GM21576 (cell line): ENCODE measurements around the gene ABHD17B.
"Not testable (repeated sequence)": the region's sequence is repeated elsewhere in the genome, so short reads cannot be mapped to it uniquely, and the experiment has no call there.

Experiments used
- ATAC-seq: cut with Tn5 transposase; IDR thresholded peaks from one replicate; pipeline ENCODE4 v1.9.1; 2021; ENCODE audit warnings: mild to moderate bottlenecking, moderate library complexity; ENCODE audit not compliant: unreplicated experiment

The ABHD17B gene

DNA sequence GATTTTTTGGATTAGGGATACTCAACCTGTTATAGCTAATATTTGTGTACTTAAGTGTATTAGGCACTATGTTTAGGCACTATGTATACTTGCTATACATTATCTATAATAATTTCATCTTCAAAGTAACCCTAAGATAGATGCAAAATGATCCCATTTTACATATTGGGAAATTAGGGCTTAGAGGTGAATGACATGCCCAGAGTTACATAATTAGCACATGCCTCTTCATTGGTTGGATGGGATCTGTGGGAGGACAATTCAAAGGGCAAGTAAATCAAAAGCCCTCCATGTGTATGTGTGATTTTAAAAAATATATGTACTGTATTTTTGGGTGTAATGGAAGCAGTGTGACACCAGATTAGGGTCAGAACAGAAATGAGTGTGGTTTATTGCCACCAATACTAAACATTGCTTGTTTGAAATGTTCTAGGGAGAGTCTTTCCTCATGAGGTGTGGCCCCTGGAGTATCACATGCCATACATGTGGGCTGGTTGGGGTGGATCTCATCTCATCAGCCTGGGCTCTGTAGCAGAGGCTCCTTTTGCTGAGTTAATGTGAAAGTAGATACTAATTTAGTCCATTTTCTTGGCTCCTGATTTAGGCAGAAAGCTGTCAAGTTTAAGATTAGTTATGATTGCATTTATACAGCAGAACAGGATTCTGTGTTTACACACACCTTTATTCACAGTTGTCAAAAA is 6.0 kb upstream of the ABHD17B start:
- peak; percentile 78 for ATAC-seq

DNA sequence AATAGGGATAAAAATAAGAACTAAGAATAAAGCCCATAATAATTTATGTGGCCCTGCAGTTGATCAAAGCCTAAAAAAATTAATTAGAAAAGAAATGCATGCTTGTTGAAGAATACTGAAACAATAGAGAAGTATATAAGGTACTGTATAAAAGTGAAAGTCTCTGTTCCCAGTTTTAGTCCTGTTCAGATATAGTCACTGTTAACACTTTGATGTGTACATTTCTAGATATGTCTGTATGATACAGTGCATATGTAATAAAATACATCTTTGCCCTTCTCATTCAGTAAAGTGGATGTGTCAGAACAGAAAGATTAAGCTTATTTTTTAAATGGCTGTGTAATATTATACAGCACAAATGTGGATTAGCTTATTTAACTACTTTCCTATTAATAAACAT is 4.5 kb upstream of the ABHD17B start:
- ATAC-seq: no peak

DNA sequence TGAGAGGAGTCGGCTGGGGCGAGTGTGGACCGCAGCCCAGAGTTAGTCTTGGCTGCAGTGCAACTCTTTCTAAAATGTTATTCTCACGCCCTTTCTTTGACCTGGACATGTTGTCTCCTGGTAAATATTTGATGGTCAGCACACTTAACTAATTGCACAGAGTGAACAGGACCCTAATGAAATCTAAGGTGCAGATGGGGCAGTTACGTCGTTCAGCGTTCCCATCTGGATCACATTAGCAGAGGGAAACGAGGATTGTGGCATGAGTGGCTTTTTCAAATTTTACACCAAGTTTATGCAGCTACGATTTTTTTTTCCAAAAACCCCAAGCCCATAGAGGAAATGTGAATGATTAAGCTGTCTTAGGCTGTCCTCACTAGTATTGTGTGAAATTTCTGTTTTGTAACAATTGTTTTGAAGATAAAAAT is 929 bp upstream of the ABHD17B start:
- no peak for ATAC-seq

DNA sequence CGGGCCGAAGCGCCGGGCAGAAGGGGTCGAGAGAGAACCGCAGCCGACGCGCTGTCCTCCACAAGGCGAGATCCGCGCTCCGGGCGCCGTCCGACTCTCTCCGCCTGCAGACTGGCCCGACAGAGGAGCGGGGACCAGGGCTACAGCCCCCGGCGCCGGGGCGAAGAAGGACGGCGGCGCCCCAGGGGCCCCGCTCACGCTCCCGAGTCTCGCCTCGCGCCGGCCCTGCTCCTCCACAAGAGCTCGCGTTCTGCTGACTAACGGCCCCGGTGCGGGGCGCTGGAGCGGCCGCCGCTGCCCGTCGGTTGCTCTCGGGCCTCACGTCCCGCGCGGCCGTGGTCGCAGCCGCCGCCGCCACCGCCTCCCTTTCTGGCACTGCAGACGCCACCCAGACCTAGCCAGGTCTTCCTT is 338 bp downstream of the ABHD17B start:
- ATAC-seq: peak; percentile 10

DNA sequence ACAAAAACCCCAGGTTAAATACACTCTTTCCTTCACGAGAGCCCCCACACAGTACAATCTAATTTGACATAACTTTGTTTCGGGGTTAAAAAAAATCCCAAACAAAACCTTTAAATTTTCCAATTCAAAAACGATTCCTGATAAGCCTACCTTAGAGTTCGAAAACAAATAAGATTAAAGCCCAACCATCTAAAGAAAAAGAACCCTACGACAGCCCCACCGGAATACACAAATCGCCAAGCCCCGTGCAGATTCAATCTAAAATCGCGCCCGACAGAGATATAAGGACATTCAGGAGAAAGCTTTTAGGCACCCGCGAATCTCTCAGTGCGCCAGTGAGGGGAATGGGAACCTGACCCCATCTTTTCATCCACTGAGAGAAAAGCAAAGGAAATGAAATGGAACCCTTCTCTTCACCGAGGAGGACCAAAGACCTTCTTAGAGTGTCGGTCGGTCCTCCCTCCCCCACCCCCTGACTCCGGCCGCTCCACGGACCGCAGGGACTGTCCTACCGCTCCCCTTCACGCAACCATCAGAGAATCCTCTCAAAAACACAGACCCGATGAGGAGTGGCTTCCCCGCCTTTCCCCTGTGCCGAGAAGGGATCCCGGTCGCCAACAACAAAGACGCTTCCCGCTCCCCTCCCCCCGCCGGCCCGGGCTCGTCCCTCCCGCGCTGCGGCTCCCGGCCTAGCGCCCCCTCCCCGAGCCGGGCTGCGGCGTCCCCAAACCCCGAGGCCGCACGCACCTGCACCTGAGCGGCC is 925 bp downstream of the ABHD17B start:
- peak; percentile 9 for ATAC-seq

DNA sequence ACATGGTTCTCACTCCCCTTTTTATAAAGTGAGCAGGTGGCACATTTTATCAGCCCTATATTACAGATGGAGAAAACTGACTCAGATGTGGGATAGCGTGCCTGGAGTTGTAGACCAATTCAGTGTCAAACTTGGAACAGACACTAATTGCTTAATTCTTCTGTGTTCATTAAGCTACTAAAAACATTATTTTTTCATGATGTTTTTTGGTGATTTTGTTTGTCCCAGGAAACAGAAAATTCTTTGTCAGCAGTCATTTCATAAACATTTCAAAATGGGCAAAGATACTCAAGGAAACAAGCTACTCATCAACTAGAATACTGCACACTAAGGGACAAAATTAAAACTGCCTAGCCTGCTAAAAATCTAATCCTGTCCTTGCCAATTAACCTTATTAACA is 2.2 kb downstream of the ABHD17B start:
- ATAC-seq: no peak

DNA sequence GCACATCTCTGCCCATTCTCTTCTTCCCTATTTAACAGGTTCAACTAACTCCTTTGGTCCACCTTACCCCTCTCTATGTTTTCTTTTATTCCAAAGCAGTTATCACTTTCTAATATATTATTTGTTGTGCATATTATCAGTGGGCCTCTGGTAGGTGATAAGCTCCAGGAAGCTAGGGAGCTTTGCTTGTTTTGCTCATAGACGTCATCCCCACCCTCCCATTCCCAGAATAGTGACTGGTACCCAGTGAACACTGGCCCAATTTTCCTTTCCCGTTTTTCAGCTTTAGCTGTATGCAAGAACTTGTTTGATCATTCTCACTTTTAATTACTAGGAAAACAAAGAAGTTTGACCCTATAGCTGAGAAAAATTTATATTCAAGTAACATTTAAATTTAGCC is 6.9 kb downstream of the ABHD17B start:
- ATAC-seq: no peak

DNA sequence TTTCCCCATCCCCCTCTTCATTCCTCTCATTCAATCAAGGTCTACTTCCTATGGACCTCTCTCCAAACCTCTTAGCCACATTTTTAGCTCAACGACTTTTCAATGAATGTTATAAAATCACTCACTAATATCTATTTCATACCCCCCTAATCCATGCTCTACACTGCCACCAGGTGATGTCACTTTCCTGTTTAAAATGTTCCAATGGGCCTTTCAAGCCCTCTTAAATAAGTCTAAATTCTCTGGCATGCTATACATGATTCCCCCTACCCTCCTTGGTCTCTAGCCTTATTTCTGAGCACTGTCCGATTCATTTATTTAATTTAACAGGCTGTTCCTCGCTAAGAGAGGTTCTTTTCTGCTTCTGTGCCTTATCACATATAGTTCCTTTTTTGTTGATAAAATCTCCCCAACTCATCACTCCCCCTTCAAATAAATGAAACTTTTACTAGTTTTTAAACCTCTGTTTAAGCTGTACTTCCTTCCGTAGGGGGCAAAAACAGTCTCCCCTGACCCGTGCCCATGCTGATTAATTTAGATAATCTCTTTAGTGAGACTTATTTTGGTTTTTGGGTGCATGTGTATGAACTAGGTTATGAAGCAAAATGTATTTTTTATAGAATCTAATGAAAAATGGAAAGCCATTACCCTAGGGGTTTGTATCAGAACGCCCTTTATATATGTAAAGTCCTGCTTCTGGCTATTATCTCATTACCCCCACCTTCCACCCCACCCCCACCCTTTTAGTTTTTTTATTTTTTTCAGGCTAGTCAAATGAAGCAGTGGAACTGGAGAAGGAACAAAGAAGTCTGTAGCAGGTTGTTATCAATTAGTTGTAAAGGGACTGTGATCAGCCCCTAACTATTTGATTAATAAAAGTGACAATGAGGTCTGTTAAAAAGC is 9.0 kb downstream of the ABHD17B start:
- ATAC-seq: no peak

DNA sequence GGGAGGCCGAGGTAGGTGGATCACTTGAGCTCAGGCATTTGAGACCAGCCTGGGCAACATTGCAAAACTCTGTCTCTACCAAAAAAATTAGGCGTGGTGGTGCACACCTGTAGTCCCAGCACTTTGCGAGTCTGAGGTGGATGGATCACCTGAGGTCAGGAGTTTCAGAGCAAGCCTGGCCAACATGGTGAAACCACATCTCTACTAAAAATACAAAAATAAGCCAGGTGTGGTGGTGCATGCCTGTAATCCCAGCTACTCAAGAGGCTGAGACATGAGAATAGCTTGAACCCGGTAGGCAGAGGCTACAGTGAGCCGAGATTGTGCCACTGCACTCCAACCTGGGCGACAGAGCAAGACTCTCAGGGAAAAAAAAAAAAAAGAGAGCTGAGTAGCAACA is 12.2 kb downstream of the ABHD17B start:
- ATAC-seq: not testable (repeated sequence)

DNA sequence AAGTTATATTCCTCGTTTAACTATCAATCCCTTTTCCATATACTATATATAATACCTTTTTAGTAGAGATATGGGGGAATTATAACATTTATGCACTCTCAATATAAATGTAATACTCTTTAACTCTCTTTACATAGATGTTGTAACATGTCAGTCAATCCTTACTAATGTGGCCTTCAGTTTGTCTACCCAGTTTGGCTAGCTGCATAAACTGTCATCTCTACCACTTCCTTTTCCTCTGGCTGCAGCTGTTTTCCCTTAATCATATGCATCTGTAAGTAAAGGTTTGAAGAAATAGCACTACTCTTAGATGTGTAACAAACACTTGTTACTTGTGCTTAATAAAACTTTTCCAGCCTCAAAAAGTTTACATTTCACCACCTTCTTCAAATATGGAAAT is 13.4 kb downstream of the ABHD17B start:
- ATAC-seq: peak; percentile 71

DNA sequence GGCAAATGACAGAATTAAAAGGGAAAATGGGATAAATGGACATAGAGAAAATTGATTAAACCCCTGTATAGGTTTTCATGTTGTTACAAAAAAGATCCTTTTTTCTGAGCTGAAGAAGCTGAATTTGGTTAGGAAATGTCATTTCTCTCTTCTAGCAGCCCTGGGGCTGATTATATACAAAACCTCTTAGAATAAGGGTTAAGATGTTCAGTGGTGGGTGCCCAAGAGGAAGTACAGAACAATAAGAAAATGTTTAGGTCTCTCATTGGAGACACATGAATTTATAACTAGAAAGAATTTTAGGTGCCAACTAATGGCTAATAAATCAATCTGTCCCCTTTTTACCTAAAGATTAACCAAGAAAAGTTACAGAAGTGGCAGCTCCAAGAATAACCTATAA is 14.2 kb downstream of the ABHD17B start:
- no peak for ATAC-seq

DNA sequence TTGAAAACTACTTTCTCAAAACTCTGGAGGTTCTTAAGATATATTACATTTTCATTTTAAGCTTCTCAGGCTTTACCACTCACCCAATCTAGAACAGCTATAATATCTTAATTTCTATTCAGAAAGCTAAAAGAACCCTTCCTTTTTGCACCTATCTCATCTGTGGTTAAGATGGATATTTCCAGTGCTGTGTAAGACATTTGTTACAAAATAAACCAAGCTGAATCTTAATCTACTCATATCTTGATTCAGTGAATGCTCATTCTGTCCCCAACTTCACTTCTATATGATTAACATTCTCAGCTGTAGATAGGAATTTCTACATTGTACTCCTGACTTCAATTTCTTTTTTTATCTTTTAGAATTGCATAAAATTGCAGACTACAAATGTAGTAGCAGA is 15.0 kb downstream of the ABHD17B start:
- ATAC-seq: no peak

DNA sequence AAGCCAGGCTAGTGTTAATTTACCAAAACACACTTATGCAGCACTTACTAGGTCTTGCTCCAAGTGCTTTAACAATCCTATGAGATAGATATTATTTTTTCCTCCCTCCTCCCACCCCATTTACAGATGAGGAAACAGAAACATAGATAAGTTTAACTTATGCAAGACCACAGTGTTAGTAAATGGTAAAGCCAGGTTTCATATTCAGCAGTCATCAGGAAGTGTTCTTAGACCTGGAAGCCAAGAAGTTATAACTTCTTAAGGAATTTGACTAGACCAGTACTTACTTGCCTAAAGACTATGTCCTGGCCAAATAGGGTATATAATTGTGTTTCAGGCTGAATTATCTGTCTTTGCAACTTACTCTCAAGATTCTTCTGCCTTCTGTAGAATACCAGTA is 15.9 kb downstream of the ABHD17B start:
- peak; percentile 44 for ATAC-seq

DNA sequence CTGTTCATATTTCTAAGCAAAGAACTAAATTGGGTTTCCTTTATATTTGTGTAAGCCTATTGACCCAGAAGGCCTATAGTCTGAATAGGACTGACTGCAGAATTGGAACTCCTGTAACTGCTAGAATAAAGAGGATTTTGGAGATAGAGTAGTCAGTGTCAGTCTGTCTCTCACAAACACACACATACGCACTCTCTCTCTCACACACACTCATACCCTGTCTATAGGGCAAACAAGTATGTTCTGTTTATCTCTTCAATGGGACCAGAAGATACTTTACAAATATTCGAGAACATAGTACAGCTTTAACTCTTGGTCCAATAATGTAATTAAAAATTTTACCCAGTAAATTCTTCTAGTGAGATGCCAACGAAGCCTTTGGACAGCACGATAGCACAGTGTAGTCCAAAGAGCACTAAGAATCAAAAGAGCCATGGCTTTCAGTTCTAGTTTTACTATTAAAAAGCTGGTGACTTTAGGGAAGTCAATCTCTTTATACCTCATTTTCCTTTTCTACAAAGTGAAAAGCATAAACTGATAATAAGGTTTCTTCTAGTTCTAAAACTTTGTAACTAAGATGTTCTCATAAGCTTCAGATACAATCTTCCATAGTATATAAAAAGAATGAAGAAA is 19.3 kb downstream of the ABHD17B start:
- no peak for ATAC-seq

DNA sequence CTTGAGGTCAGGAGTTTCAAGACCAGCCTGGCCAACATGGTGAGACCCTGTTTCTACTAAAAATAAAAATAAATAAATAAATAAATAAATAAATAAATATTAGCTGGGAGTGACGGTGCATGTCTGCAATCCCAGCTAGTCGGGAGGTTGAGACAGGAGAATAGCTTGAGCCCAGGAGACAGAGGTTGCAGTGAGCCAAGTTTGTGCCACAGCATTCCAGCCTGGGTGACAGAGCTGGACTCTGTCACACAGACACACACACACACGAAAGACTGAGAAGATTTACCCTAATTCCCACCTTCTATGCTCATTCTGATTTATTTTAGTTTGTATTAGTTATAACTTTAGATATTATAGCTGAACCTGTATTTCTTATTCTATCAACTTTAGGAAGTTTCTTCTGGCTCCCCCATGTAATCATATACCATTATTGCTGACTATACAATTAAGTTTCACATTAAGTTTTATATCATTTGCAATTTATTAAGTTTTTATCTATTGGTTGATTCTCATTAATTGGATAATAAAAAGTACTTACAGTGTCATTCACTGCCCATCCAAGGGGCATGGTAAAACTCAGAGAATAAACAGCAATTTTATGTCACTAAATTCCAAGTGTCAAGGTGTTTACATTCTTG is 20.8 kb downstream of the ABHD17B start:
- ATAC-seq: no peak

DNA sequence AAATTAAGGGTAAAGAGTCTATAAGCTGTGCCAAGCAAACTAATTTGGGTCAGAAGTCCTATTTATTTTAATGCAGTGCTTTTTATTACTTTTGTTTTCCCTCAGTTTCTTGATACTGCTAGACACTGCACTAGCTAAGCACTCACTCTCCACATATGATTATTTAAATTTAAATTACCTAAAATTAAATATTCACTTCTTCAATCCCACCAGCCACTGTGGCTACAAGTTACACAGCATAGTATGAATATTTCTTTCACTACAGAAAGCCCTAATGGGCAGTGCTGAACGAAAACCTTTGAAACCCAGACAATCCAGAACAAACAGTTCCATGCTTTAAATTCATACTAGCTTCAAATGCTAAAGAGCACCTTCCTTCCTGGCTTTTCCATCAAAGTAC is 23.6 kb downstream of the ABHD17B start:
- ATAC-seq: no peak

DNA sequence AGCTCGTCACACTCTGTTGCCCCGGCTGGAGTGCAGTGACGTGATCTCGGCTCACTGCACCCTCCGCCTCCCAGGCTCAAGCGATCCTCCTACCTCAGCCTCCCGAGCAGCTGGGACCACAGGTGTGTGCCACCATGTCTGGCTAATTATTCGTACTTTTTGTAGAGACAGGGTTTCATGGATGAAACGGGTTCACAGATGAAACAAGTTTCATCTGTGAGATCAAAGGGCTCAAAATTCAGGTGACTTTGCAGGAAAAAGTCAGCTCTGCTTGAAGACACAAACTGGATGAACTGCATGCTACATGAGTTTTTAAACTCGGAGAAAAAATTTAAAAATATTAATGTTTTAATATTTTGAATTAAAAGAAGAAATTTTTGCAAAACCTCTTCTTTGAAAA is 24.5 kb downstream of the ABHD17B start:
- ATAC-seq: no peak

DNA sequence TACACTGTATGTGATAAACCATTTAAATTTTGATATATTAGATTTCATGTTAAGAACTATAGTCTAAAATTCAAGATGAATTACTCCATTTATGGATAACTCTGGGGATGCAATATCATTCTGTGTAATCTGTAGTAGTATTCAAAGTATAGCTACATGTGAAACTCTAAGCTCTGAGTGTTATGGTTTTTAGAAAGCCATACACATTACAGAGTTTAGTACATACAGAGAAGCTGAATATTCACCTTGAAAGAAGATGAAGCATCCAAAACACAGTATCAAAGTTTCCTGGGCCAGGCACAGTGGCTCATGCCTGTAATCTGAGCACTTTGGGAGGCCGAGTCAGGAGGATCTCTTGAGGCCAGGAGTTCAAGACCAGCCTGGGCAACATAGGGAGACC is 25.0 kb downstream of the ABHD17B start:
- ATAC-seq: no peak

DNA sequence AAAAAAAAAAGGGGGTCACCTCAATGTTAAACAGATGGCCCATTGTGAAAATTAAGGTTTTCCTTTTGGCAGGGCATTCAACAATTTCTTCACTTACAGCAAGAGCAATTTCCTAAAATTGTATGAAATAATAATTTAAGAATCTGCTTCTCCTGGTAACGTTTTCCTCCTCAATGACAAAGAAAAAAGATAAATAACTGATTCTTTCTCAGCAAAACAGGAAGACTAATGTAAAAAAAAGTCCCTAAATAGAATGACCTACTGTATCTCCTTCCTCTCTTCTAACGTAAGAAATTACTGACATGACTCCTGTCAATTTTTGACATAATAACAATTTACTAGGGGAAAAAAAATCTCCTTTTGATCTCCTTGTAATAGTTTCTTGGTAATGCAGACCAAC is 25.5 kb downstream of the ABHD17B start:
- no peak for ATAC-seq

DNA sequence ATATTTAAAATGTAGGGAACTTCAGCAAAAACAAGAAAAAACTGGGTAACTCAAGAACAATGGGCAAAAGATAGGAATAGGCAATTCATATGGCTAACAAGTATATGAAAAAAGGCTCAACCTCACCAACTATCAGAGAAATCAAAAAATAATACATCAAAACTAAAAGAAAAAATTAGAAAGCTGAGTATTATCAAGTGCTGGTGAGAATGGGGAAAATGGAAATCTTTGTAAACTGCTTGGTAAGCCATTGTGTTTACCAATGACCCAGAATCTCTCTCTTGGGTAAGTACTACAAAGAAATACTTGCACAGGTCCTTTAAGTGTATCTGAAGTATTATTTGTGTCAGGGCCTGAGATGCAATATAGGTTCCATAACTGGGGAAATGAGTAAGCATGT is 27.0 kb downstream of the ABHD17B start:
- no peak for ATAC-seq
